ENCODE results near the gene SHC4. TPM values are rescaled to one million over a fixed set of nuclear protein-coding genes. Genes with fewer than 3 reads are reported as not detected.

SHC4 gene
- total and polyA plus RNA-seq, 8 donors, result 0.25 to 4.4 (median 0.47) TPM; not detected in 2

- no peak overlapping the region for H3K27ac ChIP-seq
- H3K4me3 ChIP-seq, result no peak overlapping the region
- H3K4me1 ChIP-seq, result no peaks in the 10 kb centered on the region
- WGBS, 5 donors, result 63 to 75% (median 71%) methylated on average over 6 of the region's 6 CpGs
- H3K9me3 ChIP-seq, result no peaks in the 10 kb centered on the region
- H3K27me3 ChIP-seq, result no peaks in the 10 kb centered on the region
- intact Hi-C loops (cut with DNase I; ENCODE audit: low total_unique reads), result no loop called here
- DNase-seq, result no peak
- no peak for TF ChIP-seq POLR2A (IDR thresholded peaks at IDR 0.05)
- TF ChIP-seq CTCF (IDR thresholded peaks at IDR 0.05), result no peak
- TF ChIP-seq EP300 (IDR thresholded peaks at IDR 0.05), result no peak
- TF ChIP-seq POLR2AphosphoS5 (IDR thresholded peaks at IDR 0.05), result no peak
- no peaks in the 10 kb centered on the region for H3K36me3 ChIP-seq
These were observed 23.2 kb downstream of the SHC4 start for GRCh38 chr15:48940508-48940907.

- no peak for DNase-seq
- H3K4me1 ChIP-seq, result no peaks in the 10 kb centered on the region
- H3K27ac ChIP-seq, result no peak overlapping the region
- no peak overlapping the region for H3K4me3 ChIP-seq
- H3K27me3 ChIP-seq, result no peaks in the 10 kb centered on the region
- H3K36me3 ChIP-seq, result no peaks in the 10 kb centered on the region
- WGBS, 5 donors, result 81 to 94% (median 92%) methylated on average over 4 of the region's 4 CpGs
- H3K9me3 ChIP-seq, result no peaks in the 10 kb centered on the region
- TF ChIP-seq POLR2A (IDR thresholded peaks at IDR 0.05), result no peak
- no peak for TF ChIP-seq CTCF (IDR thresholded peaks at IDR 0.05)
- no peak for TF ChIP-seq EP300 (IDR thresholded peaks at IDR 0.05)
- no peak for TF ChIP-seq POLR2AphosphoS5 (IDR thresholded peaks at IDR 0.05)
- intact Hi-C loops (cut with DNase I; ENCODE audit: low total_unique reads), result no loop called here
These were observed 24.1 kb downstream of the SHC4 start for GRCh38 chr15:48939648-48940047.

GRCh38 chr15:48937886-48938285 lies 25.8 kb downstream of the SHC4 start:
- Histone ChIP-seq H3K27ac (no peak overlapping the region), H3K36me3 (no peaks in the 10 kb centered on the region), H3K4me3 (no peak overlapping the region), H3K9me3 (no peaks in the 10 kb centered on the region), H3K27me3 (no peaks in the 10 kb centered on the region), H3K4me1 (no peaks in the 10 kb centered on the region)
- no peak for TF ChIP-seq EP300 (IDR thresholded peaks at IDR 0.05)
- TF ChIP-seq POLR2A (IDR thresholded peaks at IDR 0.05), result no peak
- TF ChIP-seq POLR2AphosphoS5 (IDR thresholded peaks at IDR 0.05), result no peak
- no peak for TF ChIP-seq CTCF (IDR thresholded peaks at IDR 0.05)
- intact Hi-C loops (cut with DNase I; ENCODE audit: low total_unique reads), result no loop called here
- WGBS, 5 donors, result 77 to 86% (median 82%) methylated on average over 2 of the region's 2 CpGs
- no peak for DNase-seq

GRCh38 chr15:48936666-48937065 lies 27.1 kb downstream of the SHC4 start:
- no peak for DNase-seq
- Histone ChIP-seq H3K4me1 (no peaks in the 10 kb centered on the region), H3K36me3 (no peaks in the 10 kb centered on the region), H3K4me3 (no peak overlapping the region), H3K9me3 (no peaks in the 10 kb centered on the region), H3K27me3 (no peaks in the 10 kb centered on the region), H3K27ac (no peak overlapping the region)
- 80 to 94% (median 83%) methylated on average over 1 of the region's 1 CpG for WGBS, 5 donors
- intact Hi-C loops (cut with DNase I; ENCODE audit: low total_unique reads), result no loop called here
- TF ChIP-seq POLR2A (IDR thresholded peaks at IDR 0.05) (no peak), EP300 (IDR thresholded peaks at IDR 0.05) (no peak), POLR2AphosphoS5 (IDR thresholded peaks at IDR 0.05) (no peak), CTCF (IDR thresholded peaks at IDR 0.05) (no peak)
